HG02678 (cell line): Measurements from ENCODE around the gene ARHGEF10L.

Source experiments
- ATAC-seq: cut with Tn5 transposase; IDR thresholded peaks from one replicate; pipeline ENCODE4 v1.9.1; 2021; ENCODE audit warnings: mild to moderate bottlenecking, moderate library complexity; ENCODE audit not compliant: unreplicated experiment

ARHGEF10L gene

DNA sequence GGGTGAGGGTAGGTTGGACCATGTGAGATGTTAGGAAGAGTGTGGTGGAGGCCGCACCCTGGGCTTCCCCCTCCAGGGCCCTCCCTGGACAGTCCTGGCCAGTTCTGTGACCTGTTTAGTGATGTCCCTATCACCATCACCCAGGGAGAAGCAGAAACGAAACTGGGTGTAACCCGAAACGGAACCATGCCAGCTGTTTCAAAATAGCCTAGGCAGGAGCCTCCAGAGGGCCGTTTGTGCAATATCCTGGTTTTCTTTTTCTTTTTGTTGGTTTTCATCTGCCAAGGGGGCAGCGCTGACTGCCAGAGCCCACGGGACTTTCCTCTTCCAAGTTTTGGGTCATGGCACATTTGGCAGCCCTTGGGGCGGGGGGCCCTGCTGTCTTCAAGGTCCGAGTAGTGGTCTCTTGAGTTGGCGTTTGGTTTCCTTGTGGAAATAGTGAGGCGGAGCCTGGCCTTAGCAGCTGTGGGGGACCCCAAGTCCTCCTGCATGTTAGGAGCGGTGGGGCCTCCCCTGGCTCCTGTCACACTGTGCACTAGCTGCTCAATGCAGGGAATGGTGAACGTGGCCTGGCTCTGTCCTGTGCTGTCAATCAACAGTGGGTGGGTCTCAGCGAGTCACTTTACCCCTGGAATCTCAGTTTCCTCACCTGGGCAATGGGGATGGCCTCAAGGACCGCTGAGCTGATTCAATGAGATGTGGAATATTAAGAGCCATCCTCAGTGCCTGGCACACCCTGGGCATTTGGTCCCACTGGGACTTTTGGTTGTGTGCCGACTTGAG lies 90.7 kb downstream of the ARHGEF10L start:
- no peak for ATAC-seq

- no peak for ATAC-seq
Measured at GRCh38 chr1:17630986-17631385, 91.5 kb downstream of the ARHGEF10L start.

- ATAC-seq, result no peak
Measured at GRCh38 chr1:17631410-17631809, 91.9 kb downstream of the ARHGEF10L start.

DNA sequence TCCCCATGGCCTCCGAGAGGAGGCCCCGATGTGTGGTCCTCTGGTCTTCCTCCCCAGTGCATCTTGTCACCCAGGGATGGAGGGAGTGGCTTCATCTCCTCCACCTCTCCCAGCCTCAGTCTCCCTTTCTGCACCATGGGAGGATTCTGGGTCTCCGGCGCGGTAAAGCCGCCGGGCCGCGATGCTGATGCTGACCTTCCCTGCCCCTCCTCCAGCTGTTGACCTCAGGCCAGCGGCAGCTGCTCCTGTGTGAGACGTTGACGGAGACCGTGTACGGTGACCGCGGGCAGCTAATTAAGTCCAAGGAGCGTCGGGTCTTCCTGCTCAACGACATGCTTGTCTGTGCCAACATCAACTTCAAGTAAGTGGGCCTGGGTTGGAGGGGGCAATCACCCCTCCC lies 92.6 kb downstream of the ARHGEF10L start:
- no peak for ATAC-seq

GRCh38 chr1:17632541-17633184 lies 93.2 kb downstream of the ARHGEF10L start:
- ATAC-seq, result no peak

DNA sequence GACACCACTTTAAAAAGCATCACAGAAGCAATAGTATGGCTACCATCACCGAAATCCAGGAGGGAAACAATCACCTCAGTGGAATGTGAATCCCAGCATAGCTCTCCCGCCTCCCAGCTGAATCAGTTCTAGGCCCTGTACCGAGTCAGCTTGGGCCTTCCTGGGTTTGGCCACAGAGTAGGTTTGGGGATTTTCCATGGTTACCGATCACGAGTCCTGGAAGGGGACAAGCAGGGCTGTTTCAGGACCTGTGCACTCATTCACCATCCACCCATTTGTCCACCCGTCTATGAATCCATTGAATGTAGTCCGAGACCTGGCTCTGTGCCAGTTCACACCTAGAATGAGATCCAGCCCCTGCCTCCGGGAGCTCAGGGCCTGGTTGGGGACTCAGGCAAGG lies 94.2 kb downstream of the ARHGEF10L start:
- ATAC-seq, result no peak

GRCh38 chr1:17635276-17635675 lies 95.8 kb downstream of the ARHGEF10L start:
- ATAC-seq, result no peak

DNA sequence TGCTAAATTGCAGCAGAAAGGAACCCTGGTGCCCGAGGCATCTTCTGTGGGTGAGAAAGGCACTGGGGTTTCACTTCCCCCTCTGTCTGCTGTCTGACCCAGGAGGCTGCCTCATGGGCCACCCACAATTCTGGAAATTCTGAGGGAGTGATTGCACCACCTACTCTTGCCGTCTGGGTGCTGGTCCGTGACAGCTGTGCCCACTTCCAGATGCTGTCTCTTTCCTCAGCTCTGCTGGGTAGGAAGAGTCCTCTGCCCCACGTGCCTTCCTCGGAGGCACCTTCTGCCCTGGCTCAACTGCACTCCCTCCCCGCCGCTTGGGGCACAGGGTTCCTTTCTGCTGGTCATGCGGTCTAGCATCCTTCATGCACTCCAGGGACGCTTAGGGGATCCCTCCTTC lies 96.3 kb downstream of the ARHGEF10L start:
- ATAC-seq, result no peak

- ATAC-seq, result no peak
Measured at GRCh38 chr1:17636612-17637011, 97.1 kb downstream of the ARHGEF10L start.

DNA sequence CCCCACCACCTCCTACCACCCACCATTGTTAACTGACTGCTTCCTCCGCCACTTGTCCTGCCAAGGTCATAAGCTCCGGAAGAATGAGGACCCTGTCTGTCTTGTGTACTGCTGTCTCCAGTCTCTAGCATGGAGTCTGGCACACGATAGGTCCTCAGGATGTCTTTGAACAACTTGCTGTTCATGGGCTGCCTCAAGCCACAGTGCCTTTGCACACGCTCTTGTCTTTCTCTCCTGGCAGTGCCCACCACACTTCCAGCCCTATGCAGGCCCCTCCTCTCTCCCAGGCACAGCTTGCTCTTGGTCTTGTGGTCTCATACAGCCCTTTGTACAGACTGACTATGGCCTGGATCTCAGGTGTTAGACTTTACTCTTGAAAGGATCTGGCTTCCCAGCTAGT lies 97.6 kb downstream of the ARHGEF10L start:
- ATAC-seq, result no peak

- no peak for ATAC-seq
Measured at GRCh38 chr1:17639703-17640340, 100.3 kb downstream of the ARHGEF10L start.

GRCh38 chr1:17640393-17640792 lies 100.9 kb downstream of the ARHGEF10L start:
- ATAC-seq, result no peak

- ATAC-seq, result no peak
Measured at GRCh38 chr1:17640975-17641374, 101.5 kb downstream of the ARHGEF10L start.

GRCh38 chr1:17642169-17642568 lies 102.7 kb downstream of the ARHGEF10L start:
- no peak for ATAC-seq

DNA sequence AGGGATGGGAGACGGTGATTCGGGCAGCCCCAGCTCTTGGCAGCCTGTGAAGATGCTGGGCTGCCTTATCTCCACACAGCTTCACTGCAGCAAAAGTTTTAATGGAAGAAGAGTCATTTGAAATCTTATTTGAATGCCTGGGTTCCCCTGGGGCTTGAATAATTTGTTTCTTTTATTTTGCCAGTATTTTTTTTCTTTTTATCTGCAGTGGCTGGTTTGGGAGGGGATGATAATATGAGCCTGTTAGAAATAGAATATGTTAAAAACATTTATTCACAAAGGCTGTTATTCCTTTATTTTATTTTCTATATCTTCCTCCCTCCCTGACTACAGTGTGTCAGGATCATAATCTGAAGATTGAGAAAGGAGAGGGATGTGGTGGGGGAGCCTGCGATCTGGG lies 103.4 kb downstream of the ARHGEF10L start:
- no peak for ATAC-seq

GRCh38 chr1:17643861-17644703 lies 104.6 kb downstream of the ARHGEF10L start:
- ATAC-seq, result no peak

DNA sequence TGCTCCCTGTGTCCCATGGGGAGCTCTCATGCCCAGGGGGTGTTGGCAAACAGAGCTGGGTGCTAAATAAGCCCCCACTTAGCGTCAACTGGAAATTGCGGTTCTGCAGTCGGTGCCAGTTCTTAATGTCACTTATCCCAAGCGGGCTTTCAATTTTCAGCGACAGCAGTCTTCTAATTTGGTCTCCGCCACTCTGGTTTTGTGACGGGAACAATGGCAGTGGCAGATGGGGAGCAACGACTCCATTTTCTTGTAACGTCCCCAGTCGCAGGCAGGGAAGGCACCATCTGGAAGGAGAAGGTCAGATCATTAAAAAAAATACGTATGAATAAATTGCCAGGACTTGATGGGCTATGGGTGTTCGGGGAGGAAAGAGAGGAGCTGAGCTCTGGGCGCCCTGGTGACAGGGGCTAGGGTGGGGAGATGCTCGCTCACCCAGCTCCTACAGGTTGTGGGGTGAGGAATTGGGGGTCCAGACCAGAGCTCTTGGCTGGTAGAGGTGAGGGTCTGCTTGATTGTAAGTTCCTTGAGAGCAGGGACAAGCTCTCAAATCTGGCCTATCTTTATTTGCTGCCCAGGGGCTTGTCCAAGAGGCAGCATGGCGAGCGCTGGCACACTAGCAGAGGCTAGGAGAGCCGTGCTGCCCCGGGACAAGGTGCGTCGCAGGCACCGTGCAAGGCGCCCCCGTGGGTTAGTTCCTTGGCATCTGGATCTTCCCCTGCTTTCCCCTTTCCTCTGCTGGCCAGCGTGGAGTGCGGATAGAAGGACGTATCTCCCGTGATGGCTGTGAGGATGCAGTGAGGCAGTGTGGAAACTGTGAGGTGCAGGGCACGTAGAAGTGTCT lies 105.8 kb downstream of the ARHGEF10L start:
- no peak for ATAC-seq

GRCh38 chr1:17646444-17647280 lies 107.2 kb downstream of the ARHGEF10L start:
- ATAC-seq, result no peak

GRCh38 chr1:17648457-17649145 lies 109.1 kb downstream of the ARHGEF10L start:
- no peak for ATAC-seq
